ENCODE data around the gene FRMD4A.
"Not testable (repeated sequence)": the region's sequence is repeated elsewhere in the genome, so short reads cannot be mapped to it uniquely, and the experiment has no call there.

FRMD4A gene

DNA sequence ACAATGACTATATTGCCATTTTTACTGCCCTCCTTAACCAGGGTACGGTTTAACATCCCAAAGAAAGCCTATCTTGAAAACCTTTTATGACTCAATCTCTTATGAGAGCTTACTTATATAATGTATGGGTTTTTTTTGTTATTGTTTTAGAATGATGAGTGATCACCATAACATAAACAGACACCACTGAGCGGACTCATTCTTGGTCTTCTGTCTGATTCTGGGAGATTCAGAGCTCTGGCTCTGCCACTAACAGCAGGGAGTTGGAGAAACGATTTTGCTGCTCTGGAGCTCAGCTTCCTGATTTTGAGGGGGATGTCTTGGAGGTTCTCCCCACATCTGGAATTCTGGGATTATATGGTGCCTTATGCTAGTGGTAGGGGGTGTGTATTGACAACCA lies 244.1 kb downstream of the FRMD4A start:
- no peak for DNase-seq

GRCh38 chr10:14084875-14085274 lies 245.8 kb downstream of the FRMD4A start:
- DNase-seq = no peak

- DNase-seq = no peak
Measured at GRCh38 chr10:14080795-14081194, 249.9 kb downstream of the FRMD4A start.

DNA sequence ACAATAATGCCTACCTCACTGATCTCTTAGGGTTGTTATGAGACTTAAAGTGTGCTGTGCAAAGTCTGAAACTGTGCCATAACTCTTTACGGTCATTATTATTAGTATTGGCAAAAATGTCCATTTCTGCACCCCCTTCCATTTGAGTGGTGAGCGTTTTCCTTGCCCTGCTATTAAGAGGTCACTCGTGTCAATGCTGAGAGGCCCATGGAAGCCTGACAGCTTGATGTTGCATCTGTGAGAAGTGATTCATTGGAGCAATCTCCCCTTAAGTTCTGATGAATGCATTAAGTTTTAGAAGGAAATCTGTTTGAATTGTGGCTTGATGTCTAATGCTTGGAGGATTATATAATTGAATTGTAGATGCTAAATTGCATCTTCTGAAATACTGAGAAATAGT lies 253.3 kb downstream of the FRMD4A start:
- no peak for DNase-seq

- peak; percentile 65 for DNase-seq
Measured at GRCh38 chr10:14074062-14074884, 256.5 kb downstream of the FRMD4A start.

- DNase-seq = no peak
Measured at GRCh38 chr10:14072541-14072940, 258.2 kb downstream of the FRMD4A start.

DNA sequence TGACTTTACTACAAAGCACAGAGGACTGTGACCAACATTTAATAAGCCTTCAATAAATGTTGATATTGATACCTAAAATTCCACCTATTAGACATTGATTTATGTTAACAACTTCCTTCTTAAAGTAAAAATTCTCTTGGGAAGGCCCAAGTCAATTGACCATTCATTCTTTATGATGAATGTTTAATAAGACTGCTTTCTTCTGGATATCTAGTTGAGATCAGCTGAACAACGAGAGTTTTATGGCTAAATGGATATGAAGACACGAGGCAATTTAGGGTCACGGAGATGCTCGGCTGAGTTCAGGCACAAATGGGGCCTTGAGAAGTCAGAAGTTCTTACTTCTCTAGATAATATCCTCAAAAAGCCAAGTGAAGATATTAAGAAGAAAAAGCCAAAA lies 258.8 kb downstream of the FRMD4A start:
- no peak for DNase-seq

DNA sequence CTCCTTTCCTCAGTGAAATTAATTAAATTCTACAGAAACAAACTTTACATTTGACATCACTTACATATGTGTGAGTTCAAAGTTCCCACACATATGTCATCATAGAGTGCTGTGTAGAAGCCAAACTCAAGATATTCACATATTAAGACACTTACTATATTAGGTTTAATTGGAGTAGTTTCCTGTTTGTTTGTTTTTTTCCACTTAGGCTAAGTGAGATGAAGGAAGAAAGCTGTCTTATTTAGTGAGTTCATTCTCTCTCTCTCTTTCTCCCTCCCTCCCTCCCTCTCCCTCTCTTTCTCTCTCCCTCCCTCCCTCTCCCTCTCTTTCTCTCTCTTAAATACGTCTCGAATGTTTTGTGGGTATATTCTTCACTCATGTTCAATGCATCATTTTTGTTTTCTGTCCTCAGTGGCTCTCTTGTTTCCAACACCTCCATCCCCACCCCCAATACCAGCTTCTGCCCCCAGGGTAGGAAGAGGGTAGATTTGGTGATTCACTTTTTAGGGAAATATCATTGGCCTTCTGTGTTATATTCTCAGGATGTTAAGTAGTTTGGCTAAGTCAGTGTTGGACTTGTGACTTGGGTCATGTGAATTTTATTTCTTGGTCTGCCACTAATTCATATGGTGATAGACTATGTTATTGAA lies 262.0 kb downstream of the FRMD4A start:
- no peak for DNase-seq

GRCh38 chr10:14067638-14068037 lies 263.1 kb downstream of the FRMD4A start:
- DNase-seq = not testable (repeated sequence)

GRCh38 chr10:14066106-14066505 lies 264.6 kb downstream of the FRMD4A start:
- no peak for DNase-seq

- DNase-seq = no peak
Measured at GRCh38 chr10:14063531-14064285, 267.0 kb downstream of the FRMD4A start.

DNA sequence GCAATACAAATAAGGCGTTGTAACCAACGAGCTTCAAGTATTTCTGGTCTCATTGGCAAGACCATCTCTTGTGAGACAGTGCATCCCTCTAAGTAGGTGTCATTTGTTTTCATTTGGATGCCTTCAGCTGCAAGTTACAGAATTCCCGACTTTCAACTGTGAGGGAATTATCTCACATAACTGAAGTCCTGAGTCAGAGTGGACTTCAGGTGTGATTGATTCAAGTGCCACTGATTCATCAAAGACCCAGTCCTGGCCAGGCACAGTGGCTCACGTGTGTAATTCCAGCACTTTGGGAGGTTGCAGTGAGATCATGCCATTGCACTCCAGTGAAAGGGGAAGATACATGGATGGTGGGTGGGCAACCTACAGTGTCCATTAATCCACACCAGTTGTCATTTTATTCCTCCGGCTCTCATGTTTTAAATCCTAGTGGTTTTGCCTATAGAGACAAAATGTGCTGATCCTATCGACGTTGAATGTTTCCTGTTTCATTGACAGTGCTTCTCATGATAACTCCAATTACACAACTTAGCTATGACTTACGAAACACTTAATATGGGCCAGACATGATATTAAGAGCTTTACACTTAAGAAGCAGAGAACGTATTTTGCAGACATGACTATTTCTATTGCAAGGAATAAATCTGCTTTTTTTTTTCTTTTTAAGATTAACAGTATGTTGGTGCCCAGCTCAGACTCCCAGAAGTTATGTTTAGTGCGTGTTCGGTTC lies 268.0 kb downstream of the FRMD4A start:
- no peak for DNase-seq

DNA sequence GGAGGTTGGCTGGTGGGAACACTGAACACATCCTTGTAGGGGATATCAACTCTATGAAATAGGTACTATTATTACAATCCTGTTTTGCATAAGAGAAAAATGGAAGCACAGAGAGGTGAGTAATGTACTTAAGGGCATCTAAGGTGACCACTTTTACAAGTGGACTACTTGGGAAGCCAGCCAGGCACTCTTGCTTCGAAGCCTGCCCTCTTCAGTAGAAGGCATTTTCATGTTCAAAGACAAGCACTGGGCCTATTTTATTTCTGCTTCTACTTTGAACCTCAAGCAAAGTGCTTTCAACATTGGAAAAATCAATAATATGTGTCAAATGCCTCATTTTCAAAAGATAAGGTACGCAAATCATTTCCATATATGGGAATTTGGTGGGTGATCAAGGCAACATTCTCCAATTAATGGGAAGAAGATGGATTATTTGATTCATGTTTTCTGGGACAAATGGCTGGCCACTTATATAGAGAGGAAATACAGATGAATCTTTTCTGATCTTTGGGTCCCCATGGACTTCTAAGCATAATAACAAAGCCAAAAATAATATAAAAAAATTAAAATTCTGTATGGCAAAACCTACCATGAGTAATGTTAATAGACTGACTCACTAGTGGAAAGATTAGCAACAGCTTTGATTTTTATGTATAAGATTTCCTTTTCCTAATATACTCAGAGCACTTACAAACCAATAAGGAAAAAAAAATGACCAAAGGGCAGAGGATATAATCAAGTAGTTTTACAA lies 270.2 kb downstream of the FRMD4A start:
- no peak for DNase-seq

DNA sequence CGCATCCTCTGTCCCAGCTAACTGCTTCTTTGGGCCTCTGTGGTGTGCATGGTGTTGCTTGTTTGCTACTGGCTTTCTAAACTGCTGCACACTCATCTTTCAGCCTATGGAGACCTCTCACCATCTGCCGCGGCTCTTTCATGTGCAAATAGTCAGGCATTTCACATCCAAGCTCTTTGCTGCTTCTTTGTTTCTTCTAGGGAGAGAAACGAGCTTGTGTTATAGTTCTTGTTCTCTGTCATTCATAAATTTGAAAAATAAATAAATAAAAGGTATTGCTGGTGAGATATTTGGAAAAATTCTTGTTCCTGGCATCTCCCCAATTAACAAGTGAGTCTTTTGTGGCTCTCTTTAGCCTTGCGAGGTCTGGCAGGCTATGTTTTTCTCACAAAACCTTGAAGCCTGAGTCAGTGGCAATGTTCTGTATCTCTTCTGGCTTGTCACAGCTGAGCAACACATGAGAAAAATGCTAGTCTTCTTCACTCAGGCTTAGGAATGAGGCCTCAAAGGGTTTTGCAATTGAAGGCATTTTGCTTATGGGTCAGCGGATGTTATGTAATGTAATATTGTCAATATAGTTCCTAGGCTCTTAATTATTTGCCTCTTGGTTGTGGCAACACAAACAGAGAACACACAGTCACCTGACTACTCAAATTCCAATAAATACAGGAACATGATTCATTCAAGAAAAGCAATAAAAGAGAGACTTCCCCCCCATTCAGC lies 274.0 kb downstream of the FRMD4A start:
- DNase-seq = no peak

DNA sequence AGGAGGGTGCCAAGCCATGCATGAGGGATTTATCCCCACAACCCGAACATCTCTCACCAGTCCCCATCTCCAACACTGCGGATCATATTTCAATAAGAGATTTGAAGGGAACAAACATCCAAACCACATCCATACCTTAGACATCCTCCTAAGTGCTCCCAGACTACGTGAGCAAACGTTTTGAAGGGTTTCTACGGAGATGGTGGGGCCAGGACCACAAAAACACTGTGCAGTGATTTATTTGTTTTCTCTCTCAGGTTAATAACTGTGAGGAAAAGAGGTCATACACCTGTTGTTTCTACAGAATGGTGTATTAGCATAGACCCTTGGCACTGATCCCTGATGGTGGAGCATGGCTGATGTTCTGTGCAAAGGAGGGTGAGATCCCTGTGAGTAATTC lies 277.8 kb downstream of the FRMD4A start:
- peak; percentile 25 for DNase-seq

- peak; percentile 5 for DNase-seq
Measured at GRCh38 chr10:14050598-14050997, 280.1 kb downstream of the FRMD4A start.

DNA sequence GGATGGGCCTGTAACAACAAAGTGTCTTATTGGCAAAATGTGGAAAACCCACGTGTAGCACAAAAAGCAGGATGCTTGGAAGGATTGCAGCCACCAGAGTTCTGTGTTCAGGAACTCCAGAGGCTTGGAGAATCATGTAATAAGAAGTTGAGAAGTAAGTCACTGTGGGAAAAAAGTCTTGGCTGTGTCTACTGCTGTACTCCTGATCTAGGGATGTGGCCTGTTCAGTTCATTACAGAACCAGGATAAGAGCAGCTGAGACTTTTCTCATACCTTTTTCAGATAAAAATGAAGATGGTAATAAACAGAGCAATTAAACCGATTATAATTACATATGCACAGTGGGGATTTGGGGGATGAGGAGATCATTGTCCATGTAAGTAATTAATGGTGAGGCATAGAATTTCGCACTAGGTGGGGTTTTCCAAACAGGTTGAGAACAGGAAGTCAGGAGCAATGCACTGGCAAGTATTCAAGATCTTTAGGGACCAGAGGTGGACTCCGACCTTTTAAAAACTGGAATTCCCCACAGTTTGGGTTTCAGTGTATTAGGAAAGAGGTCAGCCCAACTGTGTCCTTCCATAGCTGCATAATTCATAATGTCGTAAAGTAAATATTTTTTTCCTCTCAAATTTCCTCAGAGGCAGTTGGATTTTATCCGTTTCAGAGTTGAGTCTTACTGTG lies 281.7 kb downstream of the FRMD4A start:
- DNase-seq = no peak

DNA sequence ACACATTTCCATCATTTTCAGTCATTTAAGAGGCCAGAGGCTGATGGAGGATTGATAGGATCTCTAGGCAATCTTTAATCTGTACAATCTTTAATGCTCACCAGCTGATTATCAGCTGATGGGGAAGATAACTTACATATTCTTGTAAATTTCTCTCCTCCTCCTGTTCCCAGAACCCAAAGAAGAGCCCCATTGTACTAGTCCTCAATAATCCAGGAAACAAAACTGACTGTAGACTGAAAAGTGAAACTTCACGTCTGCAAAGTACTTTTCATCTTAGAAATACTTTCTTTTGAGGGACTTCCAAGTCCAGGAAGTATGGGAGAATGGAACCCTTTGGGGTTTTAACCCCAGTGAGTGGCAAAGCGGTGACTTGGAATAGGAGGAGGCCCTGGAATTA lies 283.3 kb downstream of the FRMD4A start:
- no peak for DNase-seq

DNA sequence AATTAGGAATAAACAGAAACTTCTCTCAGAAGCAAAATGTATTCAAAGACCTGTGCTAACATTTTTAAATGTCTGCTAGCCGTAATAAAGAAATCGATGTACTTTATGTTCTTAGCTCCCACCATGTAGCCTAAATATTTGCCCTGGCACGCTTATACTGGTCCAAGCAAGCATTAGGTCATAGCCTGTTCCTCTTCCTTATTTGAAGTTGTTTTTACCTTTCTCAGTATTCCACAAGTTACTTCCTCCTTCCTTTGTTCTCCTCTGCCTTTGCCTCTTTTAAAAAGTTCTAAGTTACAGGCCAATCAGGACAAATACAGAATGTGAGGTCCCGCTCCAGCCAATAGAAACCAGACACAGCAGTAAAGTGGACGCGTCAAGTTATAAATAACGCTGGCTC lies 288.7 kb downstream of the FRMD4A start:
- DNase-seq = not testable (repeated sequence)

DNA sequence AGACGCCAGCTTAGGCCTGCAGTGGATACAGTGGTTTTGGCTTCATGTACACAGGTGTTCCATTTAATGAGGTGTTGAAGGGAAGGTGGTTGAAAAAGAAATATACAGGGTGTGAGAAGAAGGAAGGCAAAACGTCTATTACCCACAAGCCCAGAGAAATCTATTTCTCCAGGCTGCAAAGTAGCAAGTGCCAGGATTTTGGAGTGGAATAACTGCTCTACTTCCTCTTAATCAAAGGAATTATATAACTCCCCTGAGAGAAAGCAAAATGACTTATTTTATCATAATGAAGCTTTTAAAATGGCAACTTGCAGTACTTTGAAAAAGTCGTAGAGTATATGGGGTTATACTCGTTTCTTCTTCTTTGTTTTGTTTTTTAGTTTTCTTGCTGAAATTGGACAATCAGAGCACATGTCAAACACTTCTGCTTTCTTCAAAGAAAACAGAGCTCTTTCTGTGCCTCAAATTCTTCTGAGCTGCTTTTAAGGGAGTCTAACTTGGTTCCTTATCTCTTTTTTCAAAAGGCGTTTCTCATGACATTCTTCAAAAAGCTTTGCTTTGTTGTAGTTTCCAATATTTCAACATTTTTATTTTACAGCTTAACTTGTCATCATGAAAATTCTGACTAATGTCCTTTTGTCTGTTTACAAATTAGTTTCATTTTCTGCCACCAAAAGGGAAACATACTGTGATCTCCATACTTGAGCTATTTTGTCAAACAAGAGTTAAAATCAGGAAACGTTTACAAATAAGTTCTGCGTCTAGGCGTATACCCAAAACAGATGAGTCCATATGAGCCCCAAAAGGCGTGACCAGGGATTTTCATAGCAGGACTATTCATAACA lies 289.7 kb downstream of the FRMD4A start:
- DNase-seq = no peak

Measured in NCI-H748 treated with DMSO at 0.1 percent for 48 hours (cell line).